ENCODE results near the gene CALR3. TPM values are rescaled to one million over a fixed set of nuclear protein-coding genes. Genes with fewer than 3 reads are reported as not detected.

The CALR3 gene
- 0.08 TPM in 1 of 2 replicates, not detected in the other for total RNA-seq (ENCODE audit: low replicate concordance)

GRCh38 chr19:16495982-16496612 lies at the start of gene CALR3, which contains the start of gene C19orf44:
TSS of gene CALR3 (minus strand) at chr19:16496167. CDS start at chr19:16496129, 38 bp downstream.
TSS of gene C19orf44 (plus strand) at chr19:16496394. CDS start at chr19:16500793, 4,399 bp downstream.

GRCh38 chr19:16542045-16542909 lies 46.3 kb upstream of the CALR3 start, which contains the start of gene CHERP:
TSS of gene CHERP (minus strand) at chr19:16542437. CDS start at chr19:16542378, 59 bp downstream.

Other genes with a start within 250 kb of the CALR3 start
- 0.59 and 6.1 TPM in 2 replicates for gene KLF2, start 171.3 kb downstream of the CALR3 start, total RNA-seq (ENCODE audit: low replicate concordance)
- 5.9 and 11.0 TPM in 2 replicates for gene EPS15L1, start 24.2 kb downstream of the CALR3 start, total RNA-seq (ENCODE audit: low replicate concordance)
- 2.0 and 2.6 TPM in 2 replicates for gene C19orf44, start 227 bp upstream of the CALR3 start, total RNA-seq (ENCODE audit: low replicate concordance)
- gene CHERP, start 46.3 kb upstream of the CALR3 start, total RNA-seq (ENCODE audit: low replicate concordance), result 3.6 and 4.2 TPM in 2 replicates
- 15.9 and 22.4 TPM in 2 replicates for gene SLC35E1, start 76.2 kb upstream of the CALR3 start, total RNA-seq (ENCODE audit: low replicate concordance)
- 2.8 and 3.9 TPM in 2 replicates for gene MED26, start 132.0 kb upstream of the CALR3 start, total RNA-seq (ENCODE audit: low replicate concordance)
- gene SMIM7, start 164.0 kb upstream of the CALR3 start, total RNA-seq (ENCODE audit: low replicate concordance), result 51.9 and 68.4 TPM in 2 replicates
- 3.7 TPM in 2 replicates for gene TMEM38A, start 165.0 kb upstream of the CALR3 start, total RNA-seq (ENCODE audit: low replicate concordance)
- gene NWD1, start 223.7 kb upstream of the CALR3 start, total RNA-seq (ENCODE audit: low replicate concordance), result under 0.01 TPM in 1 of 2 replicates, not detected in the other